Activated CD4-positive, alpha-beta T cell treated with anti-CD3 and anti-CD28 coated beads, Interleukin-2, amount 10 ng/mL, durations not matched to agents 7 days and 5 days (primary cell): ENCODE measurements around the gene PLGLB1. TPM values are rescaled to one million over a fixed set of nuclear protein-coding genes. Genes with fewer than 3 reads are reported as not detected.
"Not testable (repeated sequence)": the region's sequence is repeated elsewhere in the genome, so short reads cannot be mapped to it uniquely, and the experiment has no call there.

Experiments used
- CTCF ChIA-PET: fragments of 350-600 bp; sonication (Branson Sonifier 250); formaldehyde crosslinking; loops from one replicate; lab custom pipeline; 2021; ENCODE audit warnings: antibody characterized with exemption; lab: Charles Lee
- POLR2A ChIA-PET: fragments of 350-600 bp; sonication (Branson Sonifier 250); formaldehyde crosslinking; loops from one replicate; lab custom pipeline; 2021; ENCODE audit warnings: antibody characterized with exemption; lab: Charles Lee
- DNase-seq: peaks from one replicate; pipeline ENCODE4 v3.0.0-alpha.2; 2020
- H3K27ac Mint-ChIP-seq: one replicate; pipeline ENCODE4 v1.8.0; 2021; ENCODE audit warnings: mild to moderate bottlenecking, moderate library complexity, mixed read lengths
- H3K27me3 Mint-ChIP-seq: one replicate; pipeline ENCODE4 v1.8.0; 2021; ENCODE audit warnings: mixed read lengths
- H3K36me3 Mint-ChIP-seq: one replicate; pipeline ENCODE4 v1.8.0; 2021; ENCODE audit warnings: low read depth, mixed read lengths
- H3K4me1 Mint-ChIP-seq: one replicate; pipeline ENCODE4 v1.8.0; 2021; ENCODE audit warnings: mixed read lengths
- H3K4me3 Mint-ChIP-seq: one replicate; pipeline ENCODE4 v1.8.0; 2021; ENCODE audit warnings: mild to moderate bottlenecking, moderate library complexity, mixed read lengths
- H3K9me3 Mint-ChIP-seq: one replicate; pipeline ENCODE4 v1.8.0; 2021; ENCODE audit warnings: mixed read lengths
- total RNA-seq, 2 experiments: library from RNA; stranded (reverse); gene quantifications; one replicate each; pipeline ENCODE4 v1.2.3, GENCODE V29; 2021

PLGLB1 gene
- 1 to 10 TPM; 3.1 to 4.7 TPM for total RNA-seq

GRCh38 chr2:87021744-87022143 is at the start of gene PLGLB1:
PLGLB1 (minus strand) TSS chr2:87021844; CDS start chr2:87021783, 61 bp downstream.
- H3K36me3 Mint-ChIP-seq, DNase-seq, H3K27me3 Mint-ChIP-seq, H3K9me3 Mint-ChIP-seq, H3K4me3 Mint-ChIP-seq, H3K4me1 Mint-ChIP-seq, POLR2A ChIA-PET, CTCF ChIA-PET, H3K27ac Mint-ChIP-seq: not testable (repeated sequence)

- H3K36me3 Mint-ChIP-seq, H3K27ac Mint-ChIP-seq, H3K4me1 Mint-ChIP-seq, H3K4me3 Mint-ChIP-seq, H3K27me3 Mint-ChIP-seq, DNase-seq, POLR2A ChIA-PET, CTCF ChIA-PET, H3K9me3 Mint-ChIP-seq: not testable (repeated sequence)
Observed at GRCh38 chr2:87064305-87064704, 42.7 kb upstream of the PLGLB1 start.

- H3K4me1 Mint-ChIP-seq, POLR2A ChIA-PET, H3K9me3 Mint-ChIP-seq, DNase-seq, H3K27ac Mint-ChIP-seq, H3K36me3 Mint-ChIP-seq, H3K4me3 Mint-ChIP-seq, H3K27me3 Mint-ChIP-seq, CTCF ChIA-PET: not testable (repeated sequence)
Observed at GRCh38 chr2:87063431-87063830, 41.8 kb upstream of the PLGLB1 start.

GRCh38 chr2:87061519-87061918 is 39.9 kb upstream of the PLGLB1 start:
- H3K27me3 Mint-ChIP-seq, CTCF ChIA-PET, DNase-seq: not testable (repeated sequence)

GRCh38 chr2:87057606-87058005 is 36.0 kb upstream of the PLGLB1 start:
- H3K4me1 Mint-ChIP-seq, H3K4me3 Mint-ChIP-seq, H3K36me3 Mint-ChIP-seq, CTCF ChIA-PET, H3K27ac Mint-ChIP-seq, POLR2A ChIA-PET, H3K9me3 Mint-ChIP-seq, DNase-seq, H3K27me3 Mint-ChIP-seq: not testable (repeated sequence)

More at GRCh38 chr2:87061519-87061918, 39.9 kb upstream of the PLGLB1 start:
- H3K27ac Mint-ChIP-seq, POLR2A ChIA-PET, H3K4me1 Mint-ChIP-seq, H3K36me3 Mint-ChIP-seq, H3K4me3 Mint-ChIP-seq, H3K9me3 Mint-ChIP-seq: not testable (repeated sequence)

- CTCF ChIA-PET, DNase-seq, H3K36me3 Mint-ChIP-seq, H3K9me3 Mint-ChIP-seq, H3K27ac Mint-ChIP-seq, H3K4me3 Mint-ChIP-seq, POLR2A ChIA-PET, H3K4me1 Mint-ChIP-seq, H3K27me3 Mint-ChIP-seq: not testable (repeated sequence)
Observed at GRCh38 chr2:87056843-87057242, 35.2 kb upstream of the PLGLB1 start.

GRCh38 chr2:87056435-87056834 is 34.8 kb upstream of the PLGLB1 start:
- H3K27ac Mint-ChIP-seq, H3K4me3 Mint-ChIP-seq, POLR2A ChIA-PET, H3K27me3 Mint-ChIP-seq, H3K36me3 Mint-ChIP-seq, H3K9me3 Mint-ChIP-seq, DNase-seq, H3K4me1 Mint-ChIP-seq, CTCF ChIA-PET: not testable (repeated sequence)

GRCh38 chr2:87054375-87054774 is 32.7 kb upstream of the PLGLB1 start:
- DNase-seq, H3K9me3 Mint-ChIP-seq, H3K27ac Mint-ChIP-seq, H3K4me1 Mint-ChIP-seq, H3K36me3 Mint-ChIP-seq, POLR2A ChIA-PET, H3K4me3 Mint-ChIP-seq, CTCF ChIA-PET, H3K27me3 Mint-ChIP-seq: not testable (repeated sequence)

GRCh38 chr2:87041321-87041978 is 19.8 kb upstream of the PLGLB1 start:
- H3K4me1 Mint-ChIP-seq, H3K4me3 Mint-ChIP-seq, H3K9me3 Mint-ChIP-seq, POLR2A ChIA-PET, H3K27ac Mint-ChIP-seq, H3K27me3 Mint-ChIP-seq, H3K36me3 Mint-ChIP-seq, CTCF ChIA-PET: not testable (repeated sequence)
- peak; percentile 29 for DNase-seq

GRCh38 chr2:87028607-87029006 is 7.0 kb upstream of the PLGLB1 start:
- H3K36me3 Mint-ChIP-seq, H3K9me3 Mint-ChIP-seq, H3K27me3 Mint-ChIP-seq, CTCF ChIA-PET, DNase-seq, H3K4me3 Mint-ChIP-seq, POLR2A ChIA-PET, H3K27ac Mint-ChIP-seq, H3K4me1 Mint-ChIP-seq: not testable (repeated sequence)

- H3K36me3 Mint-ChIP-seq, H3K4me1 Mint-ChIP-seq, H3K4me3 Mint-ChIP-seq, CTCF ChIA-PET, POLR2A ChIA-PET, H3K27ac Mint-ChIP-seq, H3K27me3 Mint-ChIP-seq, DNase-seq, H3K9me3 Mint-ChIP-seq: not testable (repeated sequence)
Observed at GRCh38 chr2:87026816-87027215, 5.2 kb upstream of the PLGLB1 start.

- H3K36me3 Mint-ChIP-seq, CTCF ChIA-PET, H3K4me1 Mint-ChIP-seq, H3K27ac Mint-ChIP-seq, POLR2A ChIA-PET, H3K27me3 Mint-ChIP-seq, DNase-seq, H3K9me3 Mint-ChIP-seq, H3K4me3 Mint-ChIP-seq: not testable (repeated sequence)
Observed at GRCh38 chr2:87025927-87026326, 4.3 kb upstream of the PLGLB1 start.

- POLR2A ChIA-PET, CTCF ChIA-PET, H3K36me3 Mint-ChIP-seq, H3K4me1 Mint-ChIP-seq, H3K9me3 Mint-ChIP-seq, H3K27me3 Mint-ChIP-seq, DNase-seq, H3K27ac Mint-ChIP-seq, H3K4me3 Mint-ChIP-seq: not testable (repeated sequence)
Observed at GRCh38 chr2:87023988-87024615, 2.5 kb upstream of the PLGLB1 start.

- H3K27me3 Mint-ChIP-seq, H3K36me3 Mint-ChIP-seq, H3K4me3 Mint-ChIP-seq, H3K4me1 Mint-ChIP-seq, DNase-seq, CTCF ChIA-PET, POLR2A ChIA-PET, H3K9me3 Mint-ChIP-seq, H3K27ac Mint-ChIP-seq: not testable (repeated sequence)
Observed at GRCh38 chr2:87021043-87021442, 601 bp downstream of the PLGLB1 start.
